Hepatocyte (in vitro differentiated cells): ENCODE data around the gene ZAP70.

Experiments
- CTCF ChIP-seq: fragments of 200-600 bp; sonication (generic); IDR thresholded peaks from 2 replicates; pipeline ENCODE4 v1.5.1; 2016; ENCODE audit warnings: antibody characterized with exemption, mild to moderate bottlenecking; ENCODE audit not compliant: poor library complexity
- EZH2 ChIP-seq: fragments of 200-600 bp; sonication (generic); IDR thresholded peaks from 2 replicates; pipeline ENCODE4 v1.6.1; 2016; ENCODE audit warnings: antibody characterized with exemption, mild to moderate bottlenecking, borderline replicate concordance
- EZH2phosphoT487 ChIP-seq: fragments of 200-600 bp; sonication (generic); IDR thresholded peaks from one replicate; pipeline ENCODE4 v1.6.1; 2018; ENCODE audit warnings: antibody characterized with exemption, mild to moderate bottlenecking, low read depth, moderate library complexity; ENCODE audit not compliant: unreplicated experiment, severe bottlenecking

GRCh38 chr2:97688062-97688827, 25.1 kb upstream of the ZAP70 start:
- TF ChIP-seq EZH2 (no peak), CTCF (no peak), EZH2phosphoT487 (no peak)
